Endothelial cell of umbilical vein (primary cell): ENCODE measurements around the gene ITGB2. TPM values are rescaled to one million over a fixed set of nuclear protein-coding genes. Genes with fewer than 3 reads are reported as not detected.

ENCODE experiments used
- BruUV-seq: library from RNA; stranded (reverse); fragments of 400-500 nt; replicated peaks from 2 replicates; lab custom pipeline; 2021; lab: Mats Ljungman, UMichigan
- CTCF ChIA-PET: fragments of 300-600, 350-600 bp; sonication (Branson Sonifier 250); formaldehyde crosslinking; loops from one replicate; lab custom pipeline; 2021; ENCODE audit warnings: antibody characterized with exemption, inconsistent platforms; lab: Charles Lee
- POLR2A ChIA-PET: fragments of 300-600, 350-600 bp; sonication (Branson Sonifier 250); formaldehyde crosslinking; loops from one replicate; lab custom pipeline; 2021; ENCODE audit warnings: antibody characterized with exemption, inconsistent platforms; lab: Charles Lee
- DNase-seq: peaks from one replicate; pipeline ENCODE4 v3.0.0-alpha.2; 2011; ENCODE audit warnings: low read depth, low spot score
- FAIRE-seq: peaks from 2 replicates; lab custom pipeline; 2011; peaks lifted over from hg19 to GRCh38; lab: Jason Lieb, UNC
- H2AFZ ChIP-seq: 2 replicates; pipeline ENCODE4 v1.6.0; 2012; ENCODE audit warnings: low read depth, low read length, control low read depth, inconsistent platforms
- H3K27ac ChIP-seq: 2 replicates; pipeline ENCODE4 v1.5.1; 2011; ENCODE audit warnings: low read depth, mild to moderate bottlenecking, control low read depth, low read length, moderate library complexity; ENCODE audit not compliant: insufficient read depth
- H3K27me3 ChIP-seq, 2 experiments: 2 replicates each; pipeline versions ENCODE4 v1.6.0 to v1.6.1; 2011; ENCODE audit warnings: low read length in 2 of 2, mixed read lengths in 1 of 2; ENCODE audit not compliant: control insufficient read depth in 2 of 2, insufficient read depth in 2 of 2
- H3K36me3 ChIP-seq, 2 experiments: 2 replicates in 1 of 2; 3 replicates in 1 of 2; pipeline ENCODE4 v1.5.1; 2011; ENCODE audit warnings: low read length in 2 of 2, mild to moderate bottlenecking in 1 of 2, moderate library complexity in 1 of 2; ENCODE audit not compliant: control insufficient read depth in 2 of 2, insufficient read depth in 2 of 2; ENCODE audit errors: extremely low read depth in 1 of 2
- H3K4me1 ChIP-seq: 3 replicates; pipeline ENCODE4 v1.5.1; 2011; ENCODE audit warnings: mild to moderate bottlenecking, low read length; ENCODE audit not compliant: control insufficient read depth, insufficient read depth; ENCODE audit errors: extremely low read depth
- H3K4me2 ChIP-seq: 2 replicates; pipeline ENCODE4 v1.6.1; 2011; ENCODE audit warnings: low read length, control low read depth, mixed read lengths; ENCODE audit not compliant: insufficient read depth
- H3K4me3 ChIP-seq, 3 experiments: fragments of 200-600 bp in 1 of 3; sonication (generic), shearing (Covaris generic) in 1 of 3; replicated peaks in 1 of 3; 2 replicates each; pipeline ENCODE4 v1.5.1; 2011 to 2016; ENCODE audit warnings: control low read depth in 3 of 3, low read length in 3 of 3, mild to moderate bottlenecking in 2 of 3, inconsistent platforms in 1 of 3, low read depth in 1 of 3, moderate library complexity in 1 of 3; ENCODE audit not compliant: insufficient read depth in 1 of 3
- H3K79me2 ChIP-seq: 2 replicates; pipeline ENCODE4 v1.6.0; 2012; ENCODE audit warnings: low read length, inconsistent platforms; ENCODE audit not compliant: control insufficient read depth, insufficient read depth
- H3K9ac ChIP-seq: replicated peaks from 2 replicates; pipeline ENCODE3; 2011; ENCODE audit warnings: low read length, control low read depth; ENCODE audit not compliant: insufficient read depth; ENCODE audit errors: extremely low read depth
- H3K9me1 ChIP-seq: replicated peaks from 3 replicates; pipeline ENCODE4 v1.6.0; 2011; ENCODE audit warnings: mild to moderate bottlenecking, low read length; ENCODE audit not compliant: control insufficient read depth, insufficient read depth; ENCODE audit errors: extremely low read depth
- H3K9me3 ChIP-seq: replicated peaks from 2 replicates; pipeline ENCODE4 v1.5.1; 2012; ENCODE audit warnings: low read length, inconsistent platforms; ENCODE audit not compliant: control insufficient read depth, insufficient read depth
- H4K20me1 ChIP-seq: replicated peaks from 2 replicates; pipeline ENCODE3; 2011; ENCODE audit warnings: mild to moderate bottlenecking, low read length; ENCODE audit not compliant: control insufficient read depth, insufficient read depth; ENCODE audit errors: extremely low read depth
- EZH2 ChIP-seq: IDR thresholded peaks from 2 replicates; pipeline ENCODE4 v1.6.1; 2012; ENCODE audit warnings: borderline replicate concordance, low read depth, mild to moderate bottlenecking, moderate library complexity, low read length, inconsistent platforms; ENCODE audit not compliant: severe bottlenecking
- GATA2 ChIP-seq: IDR thresholded peaks from 2 replicates; pipeline ENCODE4 v1.7.0; 2011; ENCODE audit warnings: low read depth, mild to moderate bottlenecking, moderate library complexity, mixed read lengths, low read length; ENCODE audit not compliant: insufficient read length, insufficient read depth
- JUN ChIP-seq: IDR thresholded peaks from 2 replicates; pipeline ENCODE4 v1.6.1; 2011; ENCODE audit warnings: borderline replicate concordance, low read depth; ENCODE audit not compliant: insufficient read length, insufficient read depth
- MAX ChIP-seq: IDR thresholded peaks from 2 replicates; pipeline ENCODE4 v1.6.1; 2011; ENCODE audit not compliant: insufficient read depth, insufficient read length
- MYC ChIP-seq: IDR thresholded peaks from one replicate; pipeline ENCODE4 v1.6.1; 2011; ENCODE audit warnings: mild to moderate bottlenecking, low read depth, low read length
- POLR2A ChIP-seq: IDR thresholded peaks from 2 replicates; pipeline ENCODE4 v1.6.1; 2012; ENCODE audit warnings: low read depth, mild to moderate bottlenecking, control low read depth, low read length
- POLR2AphosphoS5 ChIP-seq: IDR thresholded peaks from 2 replicates; pipeline ENCODE4 v1.6.1; 2012; ENCODE audit warnings: low read depth, mild to moderate bottlenecking, control low read depth, low read length, moderate library complexity; ENCODE audit not compliant: insufficient read depth
- dilution Hi-C: fragments of 300-500 bp; cut with MboI; formaldehyde crosslinking; loops from one replicate; pipeline ENCODE4 v1.15.0; 2019; ENCODE audit warnings: low sequenced_read_pairs; ENCODE audit not compliant: extremely low pct_ligation_motif_present
- intact Hi-C: fragments of 100-400 bp; cut with micrococcal nuclease; formaldehyde crosslinking; loops from one replicate; pipeline ENCODE4 v1.10.0; 2022
- polyA plus RNA-seq, 4 experiments: library from polyadenylated mRNA; depleted of rRNA in 3 of 4; stranded (reverse) in 3 of 4; unstranded in 1 of 4; fragments of >200 nt; gene quantifications; 2 replicates each; pipeline versions ENCODE4 v1.2.1 to v1.2.3, GENCODE V29; 2011 to 2012; ENCODE audit warnings: missing spikeins in 1 of 4
- total RNA-seq: library from RNA; stranded (reverse); gene quantifications from 2 replicates; pipeline ENCODE4 v1.2.3, GENCODE V29; 2021

Gene ITGB2
- total and polyA plus RNA-seq, 2 donors (not counting 3 experiments of a cell fraction or from before 2014, with no cell fraction given), result 0.39 to 0.91 TPM

DNA sequence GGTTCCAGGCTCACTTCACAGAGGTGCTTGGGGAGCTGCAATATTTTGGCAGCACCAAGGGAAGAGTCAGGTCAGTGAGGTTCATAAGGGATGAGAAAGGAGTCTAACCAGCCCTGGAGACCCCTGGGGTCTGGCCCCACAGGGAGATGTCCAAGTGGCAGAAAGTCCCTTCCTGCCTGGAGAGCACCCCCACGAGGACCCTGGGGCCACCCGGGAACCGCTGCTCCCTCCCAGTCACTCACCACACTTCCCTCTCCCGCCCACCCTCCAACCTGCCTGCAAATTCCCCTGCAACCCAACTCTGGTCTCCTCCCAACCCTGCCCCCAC is 6.5 kb upstream of the ITGB2 start:
- H3K79me2 ChIP-seq, result no peaks in the 10 kb centered on the region
- POLR2A ChIA-PET, result no interaction called here
- intact Hi-C loops, result no loop called here
- H3K36me3 ChIP-seq, result no peaks in the 10 kb centered on the region
- H3K4me3 ChIP-seq, result no peak overlapping the region
- TF ChIP-seq POLR2AphosphoS5 (no peak), JUN (no peak), EZH2 (no peak), GATA2 (no peak)
- H3K27ac ChIP-seq, result no peak overlapping the region
- no peak overlapping the region for H2AFZ ChIP-seq
- dilution Hi-C loops, result loop anchor here (25.0 kb wide), 1 partner anchor 210 kb away; no protein-coding TSS in a partner anchor
- H3K9ac ChIP-seq, result no peak overlapping the region
- H3K27me3 ChIP-seq, result peaks cover 7 to 15% of the 10 kb centered on the region in 2 experiments
- no peak for DNase-seq
- H3K9me1 ChIP-seq, result no peaks in the 10 kb centered on the region
- no peak overlapping the region for H3K4me2 ChIP-seq
- BruUV-seq, result no TSS peak
- no peaks in the 10 kb centered on the region for H3K9me3 ChIP-seq
- no peak for FAIRE-seq
- H4K20me1 ChIP-seq, result no peaks in the 10 kb centered on the region
- CTCF ChIA-PET, result interaction anchor here (1.0 to 2.2 kb wide), 13 partner anchors 8 to 417 kb away, joined by 3 to 18 read pairs (median 4); no protein-coding TSS in a partner anchor
- H3K4me1 ChIP-seq, result peaks cover 31% of the 10 kb centered on the region

DNA sequence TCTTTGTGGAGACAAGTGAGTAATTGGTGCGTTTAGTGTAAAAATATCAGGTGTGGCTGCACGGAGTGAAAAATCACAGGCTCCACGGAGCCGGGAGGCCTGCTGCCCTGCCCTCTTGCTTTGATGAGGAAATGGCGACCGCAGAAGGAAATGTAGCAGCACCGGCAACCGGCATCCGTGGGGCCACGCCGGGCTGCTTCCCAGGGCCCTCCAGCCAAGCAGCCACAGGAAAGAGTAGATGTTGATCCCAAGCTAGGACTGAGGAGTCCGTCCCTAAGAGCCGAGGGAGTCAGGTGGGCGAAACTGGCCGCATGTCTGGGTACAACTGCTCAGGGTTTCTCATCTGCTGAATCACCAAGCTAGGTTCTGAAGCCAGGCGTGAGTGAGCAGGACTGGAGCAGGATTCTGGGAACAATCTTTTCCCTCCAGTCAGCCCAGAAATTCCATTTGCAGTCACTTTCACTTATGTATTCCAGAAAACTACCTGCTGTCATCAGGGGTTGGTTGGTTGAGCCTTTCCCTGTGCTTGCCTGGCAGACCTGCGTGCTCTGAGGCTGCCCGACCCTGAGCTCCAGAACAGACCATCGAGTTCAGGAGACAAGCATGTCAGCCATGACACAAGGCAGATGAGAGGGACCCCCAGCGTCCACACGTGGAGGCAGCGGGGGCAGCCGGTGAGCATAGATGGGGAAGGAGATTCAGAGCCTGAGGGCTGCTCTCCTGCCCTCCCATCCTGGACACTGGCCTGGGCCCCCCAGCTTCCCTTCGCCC is 5.8 kb upstream of the ITGB2 start:
- H4K20me1 ChIP-seq, result no peaks in the 10 kb centered on the region
- peaks cover 4 to 13% of the 10 kb centered on the region in 2 experiments for H3K27me3 ChIP-seq
- FAIRE-seq (peak; percentile 56), DNase-seq (no peak)
- intact Hi-C loops, result no loop called here
- H3K9me1 ChIP-seq, result no peaks in the 10 kb centered on the region
- H3K9ac ChIP-seq, result no peak overlapping the region
- no peaks in the 10 kb centered on the region for H3K79me2 ChIP-seq
- H3K36me3 ChIP-seq, result no peaks in the 10 kb centered on the region
- no peak overlapping the region for H3K4me2 ChIP-seq
- no peak overlapping the region for H3K27ac ChIP-seq
- no TSS peak for BruUV-seq
- dilution Hi-C loops, result loop anchor here (25.0 kb wide), 1 partner anchor 211 kb away; no protein-coding TSS in a partner anchor
- ChIA-PET CTCF (interaction anchor here (0.6 to 2.2 kb wide), 10 partner anchors 10 to 474 kb away, joined by 3 to 18 read pairs (median 4); no protein-coding TSS in a partner anchor), POLR2A (no interaction called here)
- H3K9me3 ChIP-seq, result no peaks in the 10 kb centered on the region
- H2AFZ ChIP-seq, result peak overlapping the region; percentile 82
- no peak for TF ChIP-seq MAX
- no peak for TF ChIP-seq GATA2
- no peak for TF ChIP-seq MYC
- no peak for TF ChIP-seq JUN
- no peak for TF ChIP-seq POLR2A
- no peak for TF ChIP-seq POLR2AphosphoS5
- H3K4me3 ChIP-seq, result no peak overlapping the region
- peaks cover 27% of the 10 kb centered on the region for H3K4me1 ChIP-seq
